CD14-positive monocyte (primary cell): ENCODE results near the gene SLC25A33. TPM values are rescaled to one million over a fixed set of nuclear protein-coding genes. Genes with fewer than 3 reads are reported as not detected.

Source experiments
- DNase-seq, 3 donors: peaks; one replicate each; pipeline ENCODE4 v3.0.0-alpha.2; 2011 to 2022
- H2AFZ ChIP-seq: 2 replicates; pipeline ENCODE4 v1.6.0; 2012; ENCODE audit warnings: mild to moderate bottlenecking, low read depth, low read length, inconsistent platforms; ENCODE audit not compliant: insufficient read depth, poor library complexity, severe bottlenecking
- H3K27ac ChIP-seq, 2 donors: 1 replicate in 1 of 2; 2 replicates in 1 of 2; pipeline ENCODE4 v1.5.1; 2012 to 2013; ENCODE audit warnings: low read length in 2 of 2, control low read depth in 1 of 2, inconsistent platforms in 1 of 2, low read depth in 1 of 2, mild to moderate bottlenecking in 1 of 2
- H3K27me3 ChIP-seq, 2 donors: one replicate each; pipeline versions ENCODE4 v1.6.0 to v1.6.1; 2011 to 2013; ENCODE audit warnings: low read length in 2 of 2; ENCODE audit not compliant: control insufficient read depth in 2 of 2, insufficient read depth in 2 of 2
- H3K36me3 ChIP-seq, 2 donors: replicated peaks in 1 of 2; 1 replicate in 1 of 2; 2 replicates in 1 of 2; pipeline versions ENCODE4 v1.5.1 to v1.6.1; 2012 to 2013; ENCODE audit warnings: low read length in 2 of 2, control low read depth in 1 of 2, inconsistent platforms in 1 of 2, mild to moderate bottlenecking in 1 of 2; ENCODE audit not compliant: insufficient read depth in 2 of 2, control insufficient read depth in 1 of 2
- H3K4me1 ChIP-seq, 2 donors: 1 replicate in 1 of 2; 2 replicates in 1 of 2; pipeline versions ENCODE4 v1.5.1 to v1.6.1; 2012 to 2013; ENCODE audit warnings: low read length in 2 of 2, control low read depth in 1 of 2, inconsistent platforms in 1 of 2, mild to moderate bottlenecking in 1 of 2, moderate library complexity in 1 of 2; ENCODE audit not compliant: insufficient read depth in 2 of 2, control insufficient read depth in 1 of 2
- H3K4me2 ChIP-seq: replicated peaks from 2 replicates; pipeline ENCODE3; 2012; ENCODE audit warnings: low read length, moderate library complexity, mild to moderate bottlenecking; ENCODE audit not compliant: poor library complexity, severe bottlenecking; ENCODE audit errors: extremely low read depth
- H3K4me3 ChIP-seq, 3 experiments: fragments of 200-600 bp in 1 of 3; sonication (generic) in 1 of 3; replicated peaks in 1 of 3; 1 replicate in 2 of 3; 2 replicates in 1 of 3; pipeline ENCODE4 v1.5.1; 2011 to 2013; ENCODE audit warnings: low read length in 3 of 3, mild to moderate bottlenecking in 3 of 3, control low read depth in 2 of 3, low read depth in 2 of 3, inconsistent platforms in 1 of 3, moderate library complexity in 1 of 3
- H3K79me2 ChIP-seq: 2 replicates; pipeline ENCODE4 v1.6.0; 2012; ENCODE audit warnings: mild to moderate bottlenecking, control low read depth, inconsistent platforms, low read length, moderate library complexity; ENCODE audit not compliant: insufficient read depth
- H3K9ac ChIP-seq: 2 replicates; pipeline ENCODE4 v1.6.0; 2017; ENCODE audit warnings: low read length, mild to moderate bottlenecking; ENCODE audit not compliant: insufficient read depth, poor library complexity, severe bottlenecking
- H3K9me3 ChIP-seq, 2 donors: replicated peaks in 1 of 2; 1 replicate in 1 of 2; 2 replicates in 1 of 2; pipeline versions ENCODE4 v1.5.1 to v1.6.1; 2012 to 2013; ENCODE audit warnings: low read length in 2 of 2, control low read depth in 1 of 2; ENCODE audit not compliant: control insufficient read depth in 1 of 2, insufficient read depth in 1 of 2
- H4K20me1 ChIP-seq: 2 replicates; pipeline ENCODE4 v1.6.0; 2012; ENCODE audit warnings: mild to moderate bottlenecking, low read length, control low read depth, moderate library complexity; ENCODE audit not compliant: insufficient read depth
- H3K27ac Mint-ChIP-seq, 7 donors: one replicate each; pipeline ENCODE4 v1.8.0; 2020; ENCODE audit warnings: mild to moderate bottlenecking in 7 of 7, mixed read lengths in 7 of 7, moderate library complexity in 6 of 7, inconsistent platforms in 2 of 7
- H3K27me3 Mint-ChIP-seq, 3 donors: one replicate each; pipeline ENCODE4 v1.8.0; 2021 to 2022; ENCODE audit warnings: low read depth in 3 of 3, mild to moderate bottlenecking in 3 of 3, mixed read lengths in 3 of 3, moderate library complexity in 3 of 3, inconsistent platforms in 1 of 3
- H3K36me3 Mint-ChIP-seq, 2 donors: one replicate each; pipeline ENCODE4 v1.8.0; 2020; ENCODE audit warnings: mixed read lengths in 2 of 2, inconsistent platforms in 1 of 2, mild to moderate bottlenecking in 1 of 2
- H3K4me1 Mint-ChIP-seq: one replicate; pipeline ENCODE4 v1.8.0; 2020; ENCODE audit warnings: mild to moderate bottlenecking, mixed read lengths
- H3K4me3 Mint-ChIP-seq, 2 donors: one replicate each; pipeline ENCODE4 v1.8.0; 2020; ENCODE audit warnings: mild to moderate bottlenecking in 2 of 2, mixed read lengths in 2 of 2, moderate library complexity in 1 of 2
- H3K9me3 Mint-ChIP-seq, 7 donors: one replicate each; pipeline ENCODE4 v1.8.0; 2020 to 2022; ENCODE audit warnings: mixed read lengths in 7 of 7, mild to moderate bottlenecking in 6 of 7, moderate library complexity in 6 of 7, inconsistent platforms in 2 of 7
- CTCF ChIP-seq: fragments of 200-600 bp; IDR thresholded peaks from one replicate; pipeline ENCODE4 v1.8.0; 2022; ENCODE audit warnings: antibody characterized with exemption, mild to moderate bottlenecking
- WGBS: methylation state at CpG from one replicate; pipeline ENCODE4 v1.1.5; 2013; ENCODE audit warnings: missing lambda C conversion rate; ENCODE audit not compliant: insufficient coverage; 5-methylcytosine and 5-hydroxymethylcytosine counted together
- intact Hi-C, 2 donors: fragments of 100-400 bp; cut with micrococcal nuclease; formaldehyde crosslinking; loops; one replicate each; pipeline versions ENCODE4 v1.15.0 to v1.15.1; 2023
- polyA plus RNA-seq, 3 donors: library from polyadenylated mRNA; depleted of rRNA in 1 of 3; unstranded in 2 of 3; stranded (reverse) in 1 of 3; fragments of 300-500 nt in 2 of 3; fragments of >200 nt in 1 of 3; fragmentation: Illumina TruSeq in 2 of 3; gene quantifications; 1 replicate in 2 of 3; 2 replicates in 1 of 3; pipeline ENCODE4 v1.2.3, GENCODE V29; 2012 to 2021

The SLC25A33 gene
- polyA plus RNA-seq, 3 donors, result 2.3 to 6.4 (median 4.4) TPM

DNA sequence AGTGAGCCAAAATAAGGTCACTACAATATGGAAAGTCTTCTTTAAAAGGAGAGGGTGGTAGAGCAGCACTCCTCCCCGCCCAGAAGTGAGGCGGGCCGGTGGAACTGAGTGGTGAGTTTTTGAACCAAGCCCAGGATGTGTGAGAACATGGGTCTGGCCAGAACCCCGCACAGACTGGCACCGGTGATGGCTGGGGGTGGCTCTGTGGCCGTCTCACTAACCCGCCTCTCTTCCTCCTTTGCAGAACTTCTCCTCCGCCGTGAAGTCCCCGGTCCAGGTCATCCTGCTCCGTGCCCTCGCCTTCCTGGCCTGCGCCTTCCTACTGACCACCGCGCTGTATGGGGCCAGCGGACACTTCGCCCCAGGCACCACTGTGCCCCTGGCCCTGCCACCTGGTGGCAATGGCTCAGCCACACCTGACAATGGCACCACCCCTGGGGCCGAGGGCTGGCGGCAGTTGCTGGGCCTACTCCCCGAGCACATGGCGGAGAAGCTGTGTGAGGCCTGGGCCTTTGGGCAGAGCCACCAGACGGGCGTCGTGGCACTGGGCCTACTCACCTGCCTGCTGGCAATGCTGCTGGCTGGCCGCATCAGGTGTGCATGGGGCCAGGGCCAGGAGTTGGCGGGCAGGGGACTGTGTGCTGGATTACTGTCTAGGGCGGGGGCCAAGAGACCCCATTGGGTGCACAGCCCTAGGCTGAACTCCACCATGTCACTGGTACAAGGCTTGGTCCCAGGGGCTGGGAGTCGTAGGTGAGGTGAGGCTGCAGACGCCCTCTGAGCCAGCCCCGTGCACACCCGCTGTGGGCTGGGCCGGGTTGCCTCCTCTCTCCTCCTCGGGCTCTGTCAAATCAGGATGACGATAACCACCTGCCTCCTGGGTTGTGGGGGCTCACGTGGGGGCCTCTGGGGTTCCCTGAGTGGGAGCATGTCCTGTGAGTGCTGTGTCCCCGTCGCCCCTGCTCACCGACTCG, 61.9 kb downstream of the SLC25A33 start:
- no peaks in the 10 kb centered on the region for H3K79me2 ChIP-seq
- no peak overlapping the region for H2AFZ ChIP-seq
- H3K27ac ChIP-seq, result no peak overlapping the region
- no peak for DNase-seq
- H3K9me3 ChIP-seq, result no peaks in the 10 kb centered on the region
- no peak overlapping the region for H3K4me3 ChIP-seq
- Mint-ChIP-seq H3K9me3 (no peaks in the 10 kb centered on the region), H3K4me1 (no peaks in the 10 kb centered on the region), H3K36me3 (peaks cover 30 to 71% of the 10 kb centered on the region in 2 donors), H3K27me3 (peaks cover 0 to 2% (median 0%) of the 10 kb centered on the region in 3 donors), H3K27ac (no peak overlapping the region), H3K4me3 (no peak overlapping the region)
- no peaks in the 10 kb centered on the region for H3K27me3 ChIP-seq
- TF ChIP-seq CTCF, result no peak
- no peaks in the 10 kb centered on the region for H4K20me1 ChIP-seq
- H3K36me3 ChIP-seq, result peaks cover 37 to 64% of the 10 kb centered on the region in 2 donors
- intact Hi-C loops, result no loop called here
- 93% methylated on average over 35 of the region's 39 CpGs for WGBS
- H3K9ac ChIP-seq, result no peak overlapping the region
- no peaks in the 10 kb centered on the region for H3K4me1 ChIP-seq
- H3K4me2 ChIP-seq, result no peak overlapping the region

- no peaks in the 10 kb centered on the region for H3K4me1 Mint-ChIP-seq
- H3K27ac Mint-ChIP-seq, result no peak overlapping the region
- DNase-seq, result no peak
- Histone ChIP-seq H3K4me3 (no peak overlapping the region), H4K20me1 (no peaks in the 10 kb centered on the region), H3K27ac (no peak overlapping the region), H3K79me2 (no peaks in the 10 kb centered on the region), H3K4me2 (no peak overlapping the region), H3K9me3 (no peaks in the 10 kb centered on the region), H2AFZ (no peak overlapping the region), H3K9ac (no peak overlapping the region), H3K4me1 (no peaks in the 10 kb centered on the region), H3K27me3 (no peaks in the 10 kb centered on the region), H3K36me3 (peaks cover 35 to 64% of the 10 kb centered on the region in 2 donors)
- H3K4me3 Mint-ChIP-seq, result no peak overlapping the region
- H3K36me3 Mint-ChIP-seq, result peaks cover 24 to 65% of the 10 kb centered on the region in 2 donors
- intact Hi-C loops, result no loop called here
- H3K27me3 Mint-ChIP-seq, result peaks cover 0 to 2% (median 0%) of the 10 kb centered on the region in 3 donors
- TF ChIP-seq CTCF, result no peak
- 96% methylated on average over 25 of the region's 26 CpGs for WGBS
- no peaks in the 10 kb centered on the region for H3K9me3 Mint-ChIP-seq
Measured at GRCh38 chr1:9601942-9602793, 62.9 kb downstream of the SLC25A33 start.
